ENCODE data around the gene MEIOB.
A peak's percentile ranks its signal among the peaks of the same experiment; 100 is the strongest.
"Not testable (repeated sequence)": the region's sequence is repeated elsewhere in the genome, so short reads cannot be mapped to it uniquely, and the experiment has no call there.

MEIOB gene

DNA sequence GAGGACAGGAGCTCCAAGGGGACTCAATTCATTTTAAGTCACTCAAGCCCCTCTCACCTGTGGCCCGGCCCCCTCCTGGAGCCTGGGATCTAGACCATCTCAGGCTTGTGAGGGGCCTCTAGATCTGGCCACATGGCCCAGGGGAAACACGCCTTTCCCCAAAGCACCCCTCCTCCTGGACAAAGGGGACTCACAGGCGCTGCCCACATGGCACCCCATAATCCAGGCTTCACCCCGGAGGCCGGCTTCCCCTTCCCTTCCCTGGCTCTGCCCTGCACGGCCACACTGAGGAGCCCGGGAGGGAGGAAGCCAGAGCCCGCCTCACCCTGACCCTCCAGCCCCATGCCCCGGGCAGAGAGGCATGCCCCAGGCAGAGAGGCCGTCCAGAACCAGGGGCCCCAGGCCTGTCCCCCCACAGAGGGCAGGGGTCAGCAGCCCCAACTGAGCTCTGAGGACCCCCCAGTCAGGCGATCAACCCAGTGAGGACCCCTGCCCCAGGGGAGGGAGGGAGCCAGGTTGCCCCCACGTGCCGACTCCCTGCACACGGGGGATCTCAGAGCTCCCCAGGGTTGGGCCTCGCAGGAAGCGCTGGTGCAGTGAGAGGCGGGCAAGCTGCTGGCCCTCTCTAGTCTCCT is 35.4 kb upstream of the MEIOB start:
- no peak for DNase-seq

- no peak for DNase-seq
Measured at GRCh38 chr16:1906846-1907165, 34.8 kb upstream of the MEIOB start.

DNA sequence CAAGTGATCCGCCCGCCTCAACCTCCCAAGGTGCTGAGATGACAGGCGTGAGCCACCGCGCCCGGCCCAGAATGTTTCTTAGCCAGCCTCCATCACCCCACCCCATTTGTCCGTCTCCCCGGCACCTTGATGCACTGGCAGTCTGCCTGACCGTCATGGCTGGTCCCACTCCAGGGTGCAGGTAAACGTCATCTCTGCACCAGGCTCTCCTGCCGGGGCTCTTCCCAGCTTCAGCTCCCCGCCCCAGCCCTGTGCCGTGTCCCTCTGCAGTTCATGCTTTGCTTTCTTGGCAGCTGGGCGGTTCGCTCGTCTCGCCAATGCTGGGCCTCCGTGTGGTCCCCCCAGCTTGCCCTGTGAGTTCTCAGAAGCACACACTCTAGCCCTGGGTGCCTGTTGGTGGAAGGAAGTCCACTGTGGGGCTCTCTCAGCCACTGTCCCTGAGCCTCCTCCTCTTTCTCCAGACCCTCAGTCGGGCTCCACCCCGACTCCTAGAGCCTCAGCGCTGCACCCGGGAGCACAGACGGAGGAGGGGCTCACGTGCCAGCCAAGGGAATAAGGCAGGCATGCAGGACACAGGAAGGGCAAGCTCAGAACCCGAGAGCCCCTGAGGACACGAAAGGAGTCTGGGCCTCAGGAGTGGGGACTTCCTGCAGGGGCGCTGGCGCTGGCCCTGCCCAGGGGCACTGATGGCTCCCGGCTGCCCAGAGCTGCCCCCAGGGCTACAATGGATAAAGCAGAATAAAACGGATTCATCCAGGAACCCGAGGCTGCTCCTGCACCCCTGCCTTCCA is 34.3 kb upstream of the MEIOB start:
- DNase-seq = peak; percentile 45

GRCh38 chr16:1903845-1904840 is 32.2 kb upstream of the MEIOB start:
- DNase-seq = no peak

DNA sequence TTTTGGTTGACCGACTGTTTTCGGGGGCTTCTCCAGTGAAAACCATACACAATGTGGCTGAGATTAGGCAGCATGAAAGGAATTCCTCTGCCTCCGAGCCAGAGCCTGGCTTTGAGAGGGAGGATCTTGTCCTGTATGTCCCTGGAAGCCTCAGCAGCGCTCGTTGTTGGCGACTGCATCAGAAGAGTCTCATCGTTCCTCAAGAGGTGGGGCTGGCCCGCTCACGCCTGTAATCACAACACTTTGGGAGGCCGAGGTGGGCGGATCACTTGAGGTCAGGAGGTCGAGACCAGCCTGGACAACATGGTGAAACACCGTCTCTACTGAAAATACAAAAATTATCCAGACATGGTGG is 31.2 kb upstream of the MEIOB start:
- no peak for DNase-seq

DNA sequence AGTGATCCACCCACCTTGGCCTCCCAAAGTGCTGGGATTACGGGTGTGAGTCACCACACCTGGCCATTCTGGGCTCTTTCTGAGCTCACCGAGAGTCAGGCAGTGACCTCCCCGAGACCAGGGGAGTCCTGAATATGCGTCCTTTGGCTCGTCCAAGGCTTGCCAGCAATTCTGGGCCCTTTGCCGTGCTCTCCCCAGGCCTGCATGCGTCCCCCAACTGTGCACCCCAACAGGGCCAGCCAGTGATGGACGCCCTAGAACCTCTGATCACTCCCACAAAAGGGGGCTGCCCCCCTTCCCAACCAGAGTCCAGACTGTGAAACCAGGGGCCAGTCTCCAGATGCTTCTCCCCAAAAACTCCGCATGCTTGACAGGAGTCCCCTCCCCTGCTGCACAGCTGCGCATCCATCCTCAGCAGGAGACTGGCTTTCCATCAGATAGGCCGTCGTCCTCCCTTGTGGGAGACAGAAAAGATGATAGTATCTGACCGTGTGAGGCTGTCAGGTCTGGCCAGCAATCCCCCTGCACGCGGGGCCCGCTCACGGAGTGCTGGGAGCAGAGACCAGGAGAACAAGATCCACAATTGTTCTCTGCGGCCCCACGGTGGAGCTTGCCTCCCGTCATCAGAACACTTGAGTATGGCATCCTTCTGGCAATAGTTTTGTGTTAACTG is 30.7 kb upstream of the MEIOB start:
- DNase-seq = no peak

- DNase-seq = peak; percentile 96
Measured at GRCh38 chr16:1900452-1900774, 28.4 kb upstream of the MEIOB start.

DNA sequence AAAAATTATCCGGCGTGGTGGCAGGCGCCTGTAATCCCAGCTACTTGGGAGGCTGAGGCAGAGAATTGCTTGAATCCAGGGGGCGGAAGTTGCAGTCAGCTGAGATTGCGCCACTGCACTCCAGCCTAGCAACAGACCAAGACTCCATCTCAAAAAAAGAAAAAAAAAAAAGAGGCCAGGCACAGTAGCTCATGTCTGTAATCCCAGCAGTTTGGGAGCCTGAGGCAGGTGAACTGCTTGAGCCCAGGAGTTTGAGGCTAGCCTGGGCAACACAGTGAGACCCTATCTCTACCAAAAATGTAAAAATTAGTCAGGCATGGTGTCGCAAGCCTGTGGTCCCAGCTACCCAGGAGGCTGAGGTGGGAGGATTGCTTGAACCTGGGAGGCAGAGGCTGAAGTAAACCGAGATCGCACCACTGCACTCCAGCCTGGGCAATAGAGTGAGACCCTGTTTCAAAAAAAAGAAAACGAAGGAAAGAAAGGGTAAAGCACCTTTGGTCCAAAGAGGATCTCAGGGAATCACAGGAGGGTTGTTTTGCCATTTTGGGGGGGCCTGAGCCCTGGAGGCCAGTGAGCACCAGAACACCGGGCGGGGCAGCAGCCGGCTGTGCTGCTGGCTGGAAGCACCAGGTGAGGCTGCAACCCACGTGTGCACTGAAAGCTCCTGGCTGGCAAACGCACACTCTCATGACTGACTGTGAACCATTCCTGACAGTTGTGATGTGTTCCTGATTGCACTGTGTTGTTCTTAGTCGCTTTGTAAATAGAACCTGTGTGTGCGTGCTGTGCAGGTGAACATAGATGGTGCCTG is 27.9 kb upstream of the MEIOB start:
- DNase-seq = no peak

- not testable (repeated sequence) for DNase-seq
Measured at GRCh38 chr16:1897692-1898091, 25.7 kb upstream of the MEIOB start.

GRCh38 chr16:1895949-1896675 is 24.1 kb upstream of the MEIOB start:
- DNase-seq = no peak

DNA sequence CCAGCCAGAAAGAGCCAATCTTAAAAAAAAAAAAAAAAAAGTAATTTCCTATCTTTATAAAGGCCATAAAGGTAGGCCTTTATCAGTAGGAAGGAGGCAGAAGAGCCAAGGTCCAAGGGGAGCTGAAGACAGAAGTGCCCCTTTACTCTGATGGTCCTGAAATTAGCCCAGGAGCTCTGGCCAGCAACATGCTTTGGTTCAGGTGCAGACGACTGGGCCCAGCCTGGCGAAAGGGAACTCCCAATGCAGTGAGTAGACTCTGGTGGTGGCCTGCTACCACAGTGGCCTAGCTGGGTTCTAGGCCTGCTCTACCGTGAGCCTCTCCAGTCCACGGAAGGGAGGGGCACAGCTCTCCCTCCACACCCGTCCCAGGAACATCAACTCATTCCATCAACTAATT is 23.1 kb upstream of the MEIOB start:
- DNase-seq = no peak

DNA sequence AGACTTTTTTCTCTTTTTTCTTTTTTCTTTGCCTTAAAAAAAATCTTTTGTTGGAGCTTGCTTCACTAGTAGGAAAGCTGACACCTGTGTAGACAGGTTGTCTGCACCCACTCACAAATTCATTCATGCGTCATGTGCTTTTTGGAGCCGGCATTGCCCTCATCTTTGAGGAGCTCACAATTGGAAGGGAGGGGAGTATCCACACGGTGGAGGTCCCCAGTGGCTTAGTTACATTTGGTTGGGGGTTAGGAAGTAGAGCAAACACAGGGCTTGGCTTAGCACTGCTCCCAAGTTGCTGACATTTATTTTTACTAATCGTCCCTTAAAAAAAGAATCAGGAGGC is 18.7 kb upstream of the MEIOB start:
- peak; percentile 30 for DNase-seq

- no peak for DNase-seq
Measured at GRCh38 chr16:1890024-1890707, 18.2 kb upstream of the MEIOB start.

DNA sequence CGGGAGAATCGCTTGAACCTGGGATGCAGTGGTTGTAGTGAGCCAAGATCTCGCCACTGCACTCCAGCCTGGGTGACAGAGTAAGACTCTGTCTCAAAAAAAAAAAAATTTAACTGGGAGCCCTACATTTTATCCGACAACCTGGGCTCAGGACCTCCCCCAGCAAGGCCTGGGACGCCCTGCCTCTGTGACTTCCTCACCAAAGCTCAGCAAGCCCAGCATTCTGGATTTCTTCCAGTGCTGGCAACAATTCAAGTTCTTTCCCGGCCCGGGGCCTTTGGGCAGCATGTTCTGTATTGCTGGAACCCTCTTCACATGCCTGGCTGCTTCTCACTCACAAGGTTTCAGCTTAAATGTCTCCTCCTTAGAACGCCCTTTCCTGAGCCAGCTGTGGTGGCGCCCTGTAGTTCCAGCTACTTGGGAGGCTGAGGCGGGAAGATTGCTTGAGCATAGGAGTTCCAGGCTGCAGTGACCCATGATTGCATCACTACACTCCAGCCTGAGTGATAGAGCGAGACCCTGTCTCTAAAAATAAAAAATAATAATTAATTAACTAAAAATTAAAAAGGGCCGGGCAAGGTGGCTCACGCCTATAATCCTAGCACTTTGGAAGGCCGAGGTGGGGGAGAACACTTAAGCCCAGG is 15.9 kb upstream of the MEIOB start:
- DNase-seq = no peak

DNA sequence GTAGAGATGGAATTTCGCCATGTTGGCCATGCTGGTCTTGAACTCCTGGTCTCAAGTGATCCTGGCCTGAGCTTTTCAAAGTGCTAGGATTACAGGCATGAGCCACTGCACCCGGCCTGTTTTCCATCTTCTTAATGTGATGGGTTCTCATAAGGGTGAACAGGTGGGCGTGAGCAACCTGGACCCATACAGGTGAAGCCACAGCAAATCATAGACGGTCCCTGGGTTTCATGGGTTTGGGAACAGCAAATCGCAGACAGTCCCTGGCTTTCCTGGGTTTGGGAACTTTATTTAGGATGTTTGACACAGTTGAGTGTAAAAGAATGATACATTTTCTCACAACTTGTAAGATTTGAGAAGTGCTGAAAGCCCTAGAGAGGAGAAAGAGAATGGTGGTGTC is 12.9 kb upstream of the MEIOB start:
- DNase-seq = no peak

DNA sequence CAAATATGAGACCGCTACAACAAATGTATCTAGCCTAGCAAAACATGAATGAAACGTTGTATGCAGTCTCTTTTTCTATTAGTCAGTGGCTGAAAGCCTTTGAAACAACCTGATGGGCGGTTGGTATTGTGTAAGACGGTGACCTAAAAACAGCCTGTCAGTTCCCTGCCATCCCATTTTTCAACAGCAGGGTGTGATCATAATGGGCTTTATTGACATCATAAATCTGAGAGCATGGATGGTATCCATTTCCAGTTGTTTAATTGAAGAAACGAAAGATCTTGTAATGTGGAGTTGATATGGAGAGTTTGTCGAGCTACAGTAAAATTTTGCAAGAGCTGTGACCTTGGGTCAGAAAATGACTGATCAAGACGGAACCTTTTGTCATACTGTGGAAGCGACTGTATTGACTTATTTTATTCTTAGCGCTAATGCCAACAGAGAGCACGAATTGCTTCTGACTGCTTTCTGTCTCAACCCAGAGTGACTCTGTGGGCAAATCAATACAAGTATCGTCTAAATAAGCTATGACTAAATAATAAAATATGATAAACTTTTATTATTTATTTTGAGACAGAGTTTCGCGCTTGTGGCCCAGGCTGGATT is 12.3 kb upstream of the MEIOB start:
- peak; percentile 49 for DNase-seq

GRCh38 chr16:1881172-1881571 is 9.2 kb upstream of the MEIOB start:
- not testable (repeated sequence) for DNase-seq

DNA sequence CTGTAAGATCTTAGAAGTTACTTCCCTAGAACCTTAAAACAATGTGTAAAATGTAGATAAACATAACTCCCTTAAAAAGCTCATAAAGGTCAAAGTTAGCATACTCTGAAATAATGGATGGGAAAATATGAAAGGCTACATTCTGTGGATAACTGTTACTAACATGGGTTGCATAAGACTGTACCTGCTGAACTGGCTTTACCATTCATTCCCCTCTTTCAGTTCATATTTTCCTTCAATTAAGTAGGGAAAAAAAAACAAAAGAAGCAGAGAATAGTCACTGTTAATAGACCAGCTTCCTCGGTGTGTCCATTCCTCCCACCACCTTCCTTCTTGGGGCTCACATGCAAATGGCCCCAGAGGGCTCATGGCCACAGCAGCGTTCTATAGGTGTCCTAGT is 7.5 kb upstream of the MEIOB start:
- no peak for DNase-seq

GRCh38 chr16:1878256-1878655 is 6.3 kb upstream of the MEIOB start:
- DNase-seq = no peak

- DNase-seq = peak; percentile 29
Measured at GRCh38 chr16:1877804-1878203, 5.8 kb upstream of the MEIOB start.

Data from DMS153 (cell line).